Measurements from ENCODE around the gene BCL6. TPM values are rescaled to one million over a fixed set of nuclear protein-coding genes. Genes with fewer than 3 reads are reported as not detected.

Gene BCL6
- total and polyA plus RNA-seq, 2 experiments from 2014 or later: 2.6 to 5.9 TPM

GRCh38 chr3:187706971-187707370 is 38.3 kb downstream of the BCL6 start:
- Mint-ChIP-seq H3K4me1 (peaks cover 2% of the 10 kb centered on the region; the same call in 1 of the 3 replicates), H3K9me3 (no peaks in the 10 kb centered on the region), H3K4me3 (no peak overlapping the region), H3K36me3 (ENCODE audit: low read depth) (no peaks in the 10 kb centered on the region), H3K27me3 (ENCODE audit: insufficient read depth, low read depth, poor library complexity) (no peaks in the 10 kb centered on the region), H3K27ac (no peak overlapping the region)
- Histone ChIP-seq H3K36me3 (ENCODE audit: insufficient read depth) (no peaks in the 10 kb centered on the region), H2AFZ (no peak overlapping the region), H3K79me2 (replicated peaks; ENCODE audit: insufficient read depth) (no peaks in the 10 kb centered on the region), H3K4me3 (no peak overlapping the region), H3K4me1 (ENCODE audit: insufficient read depth) (no peaks in the 10 kb centered on the region), H3K9me2 (ENCODE audit: insufficient read depth) (no peaks in the 10 kb centered on the region), H4K20me1 (replicated peaks; ENCODE audit: insufficient read depth) (no peaks in the 10 kb centered on the region), H3K4me2 (no peak overlapping the region), H3F3A (replicated peaks; ENCODE audit: low read depth) (no peaks in the 10 kb centered on the region), H3K27ac (ENCODE audit: low read depth) (no peak overlapping the region), H3K27me3 (ENCODE audit: insufficient read depth) (no peaks in the 10 kb centered on the region)
- TF ChIP-seq STAT1 (IDR thresholded peaks at IDR 0.05; ENCODE audit: unreplicated experiment) (no peak), ZNF114 (CRISPR knock-in tag; IDR thresholded peaks at IDR 0.05) (no peak), EZH2phosphoT487 (IDR thresholded peaks at IDR 0.05; ENCODE audit: unreplicated experiment) (no peak), POLR2AphosphoS5 (IDR thresholded peaks at IDR 0.05; ENCODE audit: low read depth) (no peak), JUNB (IDR thresholded peaks at IDR 0.05; ENCODE audit: unreplicated experiment) (no peak), ZNF462 (CRISPR knock-in tag; IDR thresholded peaks at IDR 0.05) (no peak)
- no peak for ATAC-seq
- no peak for DNase-seq (ENCODE audit: low spot score)

- Mint-ChIP-seq H3K4me3 (no peak overlapping the region), H3K36me3 (ENCODE audit: low read depth) (no peaks in the 10 kb centered on the region), H3K27me3 (ENCODE audit: insufficient read depth, low read depth, poor library complexity) (no peaks in the 10 kb centered on the region), H3K4me1 (peaks cover 2% of the 10 kb centered on the region; the same call in 1 of the 3 replicates), H3K9me3 (no peaks in the 10 kb centered on the region), H3K27ac (no peak overlapping the region)
- Histone ChIP-seq H3K9me2 (ENCODE audit: insufficient read depth) (no peaks in the 10 kb centered on the region), H3F3A (replicated peaks; ENCODE audit: low read depth) (no peaks in the 10 kb centered on the region), H3K27ac (ENCODE audit: low read depth) (no peak overlapping the region), H3K4me3 (no peak overlapping the region), H3K27me3 (ENCODE audit: insufficient read depth) (no peaks in the 10 kb centered on the region), H3K36me3 (ENCODE audit: insufficient read depth) (no peaks in the 10 kb centered on the region), H3K4me1 (ENCODE audit: insufficient read depth) (no peaks in the 10 kb centered on the region), H2AFZ (no peak overlapping the region), H4K20me1 (replicated peaks; ENCODE audit: insufficient read depth) (no peaks in the 10 kb centered on the region), H3K4me2 (no peak overlapping the region), H3K79me2 (replicated peaks; ENCODE audit: insufficient read depth) (no peaks in the 10 kb centered on the region)
- DNase-seq (ENCODE audit: low spot score) (no peak), ATAC-seq (no peak)
- TF ChIP-seq ZNF462 (CRISPR knock-in tag; IDR thresholded peaks at IDR 0.05) (no peak), STAT1 (IDR thresholded peaks at IDR 0.05; ENCODE audit: unreplicated experiment) (no peak), ZNF331 (CRISPR knock-in tag; IDR thresholded peaks at IDR 0.05; ENCODE audit: low read depth) (no peak)
Measured at GRCh38 chr3:187705164-187705563, 40.1 kb downstream of the BCL6 start.
